GM12878 (cell line): ENCODE results near the gene PPP6R2.

ENCODE experiments used
- ATF3 ChIP-seq: IDR thresholded peaks from 2 replicates; pipeline ENCODE4 v1.6.1; 2011; ENCODE audit warnings: low read depth, mild to moderate bottlenecking, low read length, moderate library complexity, borderline replicate concordance; ENCODE audit errors: extremely low read depth
- CEBPB ChIP-seq, 2 experiments: fragments of 150-350 bp in 1 of 2; IDR thresholded peaks; 2 replicates each; pipeline ENCODE4 v1.6.1; 2012 to 2014; ENCODE audit warnings: low read depth in 2 of 2, low read length in 2 of 2, borderline replicate concordance in 1 of 2, inconsistent platforms in 1 of 2
- CTCF ChIP-seq, 3 experiments: IDR thresholded peaks in 2 of 3; conservative IDR thresholded peaks in 1 of 3; 2 replicates each; pipeline ENCODE4 v1.5.1; 2011; ENCODE audit warnings: low read depth in 3 of 3, low read length in 3 of 3, mild to moderate bottlenecking in 3 of 3, control low read depth in 2 of 3, moderate library complexity in 2 of 3, inconsistent platforms in 1 of 3, mixed read lengths in 1 of 3; ENCODE audit not compliant: control insufficient read depth in 2 of 3, insufficient read depth in 1 of 3; ENCODE audit errors: extremely low read depth in 1 of 3
- EGR1 ChIP-seq, 2 experiments: IDR thresholded peaks; 1 replicate in 1 of 2; 2 replicates in 1 of 2; pipeline ENCODE4 v1.6.1; 2011 to 2012; ENCODE audit warnings: low read depth in 2 of 2, low read length in 2 of 2, borderline replicate concordance in 1 of 2, mild to moderate bottlenecking in 1 of 2, moderate library complexity in 1 of 2
- FOXK2 ChIP-seq: fragments of 450-650 bp; IDR thresholded peaks from 2 replicates; pipeline ENCODE4 v1.6.1; 2017; ENCODE audit warnings: mild to moderate bottlenecking, moderate library complexity
- PRDM15 ChIP-seq: fragments of 450-650 bp; formaldehyde crosslinking; IDR thresholded peaks from 2 replicates; pipeline ENCODE4 v1.4.0; 2020; ENCODE audit warnings: mild to moderate bottlenecking, moderate library complexity
- SRF ChIP-seq, 2 experiments: IDR thresholded peaks; 2 replicates each; pipeline ENCODE4 v1.6.1; 2011; ENCODE audit warnings: low read depth in 2 of 2, low read length in 2 of 2, mild to moderate bottlenecking in 1 of 2, moderate library complexity in 1 of 2
- ZNF274 ChIP-seq: IDR thresholded peaks from one replicate; pipeline ENCODE4 v1.8.0; 2011; ENCODE audit not compliant: insufficient read length, insufficient read depth

- TF ChIP-seq EGR1 (IDR thresholded peaks at IDR 0.05; ENCODE audit: borderline replicate concordance in 1 of 2, low read depth in 2 of 2, low read length in 2 of 2) (no peak), PRDM15 (CRISPR knock-in tag) (no peak), CEBPB (IDR thresholded peaks at IDR 0.05; ENCODE audit: borderline replicate concordance in 1 of 2, low read depth in 2 of 2, low read length in 2 of 2) (no peak), ATF3 (no peak), SRF (IDR thresholded peaks at IDR 0.05; ENCODE audit: low read depth in 2 of 2, low read length in 2 of 2) (no peak), CTCF (IDR thresholded peaks at IDR 0.05 in 2 of 3, conservative IDR thresholded peaks at IDR 0.05 in 1 of 3; ENCODE audit: control insufficient read depth in 2 of 3, extremely low read depth in 1 of 3, insufficient read depth in 1 of 3, low read depth in 3 of 3, low read length in 3 of 3) (no peak), FOXK2 (no peak), ZNF274 (no peak)
Observed at GRCh38 chr22:50473855-50474671, 130.9 kb downstream of the PPP6R2 start.
